Stimulated activated CD4-positive, alpha-beta T cell treated with anti-CD3 and anti-CD28 coated beads, Interleukin-15, amount 100 ng/mL, for 24 hours (primary cell): Measurements from ENCODE around the gene GORASP1.
A peak's percentile ranks its signal among the peaks of the same experiment; 100 is the strongest.

Source experiments
- DNase-seq: peaks from one replicate; pipeline ENCODE4 v3.0.0-alpha.2; 2020

The GORASP1 gene

DNA sequence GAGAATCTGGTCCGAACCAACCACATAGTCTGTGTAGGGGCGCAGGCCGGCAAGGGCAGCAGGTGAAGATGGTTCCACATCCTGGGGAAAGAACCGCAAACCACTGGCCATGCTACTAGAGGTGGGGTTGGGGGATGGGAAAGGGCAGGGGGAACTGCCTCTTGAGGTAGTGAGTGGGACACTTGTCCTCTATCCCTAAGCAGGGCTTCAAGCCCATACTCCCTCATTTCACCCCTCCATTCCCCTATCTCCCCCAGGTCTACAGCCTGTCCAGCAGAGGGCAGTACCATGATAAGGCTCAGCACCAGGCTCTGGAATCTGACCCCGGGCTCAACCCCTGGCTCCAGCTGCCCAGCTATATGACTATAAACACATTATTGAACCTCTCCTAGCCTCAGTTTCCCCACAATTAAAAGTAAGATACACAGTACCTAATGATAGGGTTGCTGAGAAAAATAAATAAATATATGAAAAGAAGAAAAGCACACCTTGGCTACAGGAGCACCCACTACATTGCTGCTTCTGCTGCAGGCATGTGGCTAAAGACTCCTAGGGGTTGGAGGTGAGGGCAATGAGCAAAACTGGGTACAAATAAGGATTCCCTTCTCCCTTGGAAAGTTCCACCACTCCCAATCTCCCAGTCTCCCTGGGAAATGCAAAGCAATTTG is 6.3 kb downstream of the GORASP1 start:
- DNase-seq: peak; percentile 56

DNA sequence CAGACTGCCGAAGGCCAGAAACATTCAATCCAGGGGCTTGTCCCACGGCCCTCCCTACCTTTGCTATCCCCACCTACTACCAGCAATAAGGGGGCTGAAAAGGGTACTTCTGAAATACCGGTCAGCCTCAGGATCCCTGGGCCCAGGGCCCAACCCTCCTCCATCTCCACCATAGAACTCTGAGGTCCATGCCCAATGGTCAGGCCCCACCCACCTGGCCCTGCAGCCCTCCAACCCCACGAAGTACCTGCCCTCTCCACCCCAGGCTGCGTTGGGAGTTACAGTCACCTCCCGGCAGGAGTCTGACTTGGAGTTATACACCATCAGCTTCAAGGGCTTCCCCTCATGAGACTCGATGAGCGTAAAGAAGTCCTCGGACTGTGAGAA is 6.9 kb downstream of the GORASP1 start:
- DNase-seq: no peak

- DNase-seq: no peak
Observed at GRCh38 chr3:39099738-39100499, 7.5 kb downstream of the GORASP1 start.

- DNase-seq: no peak
Observed at GRCh38 chr3:39099242-39099641, 8.2 kb downstream of the GORASP1 start.

DNA sequence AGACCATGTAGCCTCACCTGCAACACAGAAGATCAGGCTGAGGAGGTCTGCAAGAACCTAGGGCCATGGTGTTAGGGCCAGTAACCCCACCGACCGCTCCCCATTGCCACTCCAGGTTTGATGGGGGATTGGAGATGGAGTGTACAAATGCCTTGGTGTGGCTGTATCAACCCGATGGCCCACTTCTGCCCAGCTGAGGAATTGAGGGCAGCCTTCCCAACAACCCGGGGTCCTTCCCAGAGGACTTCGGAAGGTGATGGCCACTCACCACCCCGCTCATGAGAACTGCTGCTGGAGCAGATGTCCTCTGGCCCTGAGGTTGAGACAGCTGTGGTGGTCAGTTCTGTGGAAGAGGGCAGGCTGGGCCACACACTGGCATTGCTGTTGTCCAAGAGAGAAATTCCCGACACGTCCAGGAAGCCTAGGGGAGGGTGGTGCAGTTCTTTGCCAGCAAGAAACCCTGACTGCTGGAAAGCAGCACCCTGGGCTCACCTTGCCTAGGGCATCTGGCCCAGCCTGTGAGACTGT is 8.9 kb downstream of the GORASP1 start:
- no peak for DNase-seq

DNA sequence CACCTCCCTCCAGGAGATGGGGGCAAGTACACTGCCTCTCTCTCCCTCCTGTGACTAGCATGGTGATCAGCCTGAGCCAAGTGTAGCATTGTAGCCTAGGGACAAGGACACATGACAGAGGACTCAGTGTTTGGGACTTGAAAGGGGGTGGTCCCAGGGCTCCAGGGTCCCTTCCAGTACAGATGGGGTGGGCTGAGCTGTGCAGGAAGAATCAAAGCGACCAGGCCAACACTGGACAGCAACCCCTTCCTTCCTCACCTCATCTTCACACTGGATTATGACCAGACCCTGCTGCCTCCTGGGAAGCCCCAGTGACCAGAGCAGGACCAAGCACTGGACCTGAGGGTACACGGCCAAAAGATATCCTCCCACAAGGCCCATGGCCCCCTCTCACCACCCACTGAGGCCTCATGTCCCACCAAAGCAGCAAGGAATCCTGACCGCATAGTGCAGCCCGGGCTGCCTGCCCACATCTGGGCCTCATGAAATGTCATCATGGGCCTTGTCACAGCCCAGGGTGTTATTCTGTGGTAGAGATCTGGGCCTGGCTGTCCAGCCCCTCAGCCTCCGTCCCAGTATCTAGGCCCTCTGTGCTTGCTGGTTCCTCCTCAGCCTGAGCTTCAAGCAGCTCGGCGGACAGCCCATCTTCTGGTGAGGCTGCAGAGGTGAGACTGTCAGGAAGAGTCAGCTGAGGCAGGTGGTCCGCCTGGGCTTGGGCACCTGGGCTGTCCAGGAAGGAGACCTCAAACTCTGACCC is 9.5 kb downstream of the GORASP1 start:
- no peak for DNase-seq

DNA sequence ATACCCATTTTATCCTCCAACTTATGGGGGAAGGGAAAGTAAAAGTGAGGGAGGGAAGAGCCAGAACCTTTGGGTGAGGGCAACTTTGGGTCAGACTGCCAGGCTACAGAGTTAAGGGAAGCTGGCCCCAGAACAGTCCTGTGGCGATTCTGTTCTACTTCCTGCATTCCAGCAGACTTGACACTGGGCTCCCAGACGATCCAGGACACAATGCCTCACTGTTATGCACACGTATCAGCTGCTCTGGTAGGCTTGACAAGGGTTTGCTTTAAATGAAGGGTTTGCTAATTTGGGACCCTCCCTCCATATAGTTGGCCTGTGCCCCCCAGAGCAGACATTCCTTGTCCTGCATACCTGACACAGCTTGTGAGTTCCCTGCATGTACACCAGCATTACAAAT is 10.7 kb downstream of the GORASP1 start:
- no peak for DNase-seq

DNA sequence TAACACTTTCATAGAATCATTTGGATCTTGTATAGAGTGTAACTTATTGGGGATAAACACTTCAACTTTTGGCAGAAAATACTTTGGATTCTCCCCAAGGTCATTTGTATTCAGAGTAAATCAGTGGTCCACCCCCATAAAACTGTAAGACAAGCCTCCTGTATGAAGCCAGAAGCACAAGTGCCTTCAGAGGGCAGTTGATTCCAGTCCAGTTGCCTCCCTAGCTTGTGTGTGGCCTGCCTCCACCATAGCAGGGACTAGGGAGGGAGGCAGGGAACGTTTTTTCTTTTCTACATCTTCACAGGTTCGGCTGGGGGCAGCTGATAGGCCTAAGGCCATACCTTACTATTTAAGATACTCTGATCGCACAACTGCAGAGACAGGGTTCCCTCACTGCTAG is 11.6 kb downstream of the GORASP1 start:
- DNase-seq: no peak

GRCh38 chr3:39094851-39095677 is 12.4 kb downstream of the GORASP1 start:
- DNase-seq: no peak

DNA sequence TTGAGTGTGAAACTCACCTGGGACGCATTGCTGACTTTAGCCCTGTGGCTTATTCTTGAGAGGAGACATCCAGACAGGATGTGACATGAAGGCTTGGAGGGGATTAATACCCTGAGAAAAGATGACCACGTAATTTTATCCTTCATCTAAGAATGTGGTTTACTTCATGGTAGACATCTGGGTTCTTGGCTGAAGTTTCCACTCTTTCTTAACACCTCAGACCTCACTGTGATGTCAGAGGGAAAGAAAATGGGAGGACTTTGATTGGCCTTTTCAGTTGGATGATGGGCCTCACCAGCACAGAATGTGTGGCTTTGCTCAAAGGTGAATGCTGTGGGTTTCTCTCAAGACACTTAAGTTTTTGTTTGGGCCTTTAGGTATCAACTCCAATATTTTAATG is 16.5 kb downstream of the GORASP1 start:
- no peak for DNase-seq

DNA sequence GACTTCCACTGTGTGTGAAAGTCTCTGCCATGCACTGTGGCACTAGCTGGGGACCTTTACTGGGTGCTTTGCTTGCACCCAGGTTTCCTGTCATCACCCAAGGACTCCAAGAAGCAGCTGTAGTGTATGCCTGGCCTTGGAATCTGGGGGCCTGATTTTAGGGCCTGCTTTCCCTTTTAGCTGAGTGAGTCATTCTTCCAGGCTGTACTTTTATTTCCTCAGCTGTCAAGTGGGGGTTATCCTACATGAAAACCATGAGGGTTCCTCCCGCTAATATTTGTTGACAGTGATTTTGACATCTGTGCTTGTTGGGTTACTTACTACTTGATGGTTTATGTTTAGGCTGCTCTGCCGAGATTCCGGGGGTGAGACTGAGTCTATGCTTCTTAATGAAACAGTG is 18.5 kb downstream of the GORASP1 start:
- no peak for DNase-seq

GRCh38 chr3:39088456-39088855 is 19.0 kb downstream of the GORASP1 start:
- no peak for DNase-seq

GRCh38 chr3:39086144-39086543 is 21.3 kb downstream of the GORASP1 start:
- DNase-seq: no peak

- no peak for DNase-seq
Observed at GRCh38 chr3:39082666-39083313, 24.6 kb downstream of the GORASP1 start.

GRCh38 chr3:39080026-39080425 is 27.4 kb downstream of the GORASP1 start:
- DNase-seq: no peak

DNA sequence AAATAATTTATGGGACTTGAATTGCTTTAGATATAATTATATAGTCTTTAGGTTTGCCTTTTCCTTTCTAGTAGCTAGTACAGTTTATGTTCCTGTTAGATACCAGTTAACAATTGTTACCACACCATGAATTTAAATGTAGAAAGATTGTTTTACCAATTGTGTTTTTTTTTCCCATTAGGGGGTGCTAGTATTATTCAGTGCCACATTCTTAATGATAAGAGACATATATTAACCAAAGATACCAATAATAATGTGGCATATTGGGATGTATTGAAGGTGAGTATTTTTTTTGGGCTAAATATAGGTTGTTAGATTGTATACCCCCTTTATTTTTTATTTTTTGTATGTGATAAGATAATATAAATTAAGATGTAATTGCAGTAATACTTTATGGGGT is 27.9 kb downstream of the GORASP1 start:
- DNase-seq: no peak

GRCh38 chr3:39075910-39076309 is 31.5 kb downstream of the GORASP1 start:
- no peak for DNase-seq

DNA sequence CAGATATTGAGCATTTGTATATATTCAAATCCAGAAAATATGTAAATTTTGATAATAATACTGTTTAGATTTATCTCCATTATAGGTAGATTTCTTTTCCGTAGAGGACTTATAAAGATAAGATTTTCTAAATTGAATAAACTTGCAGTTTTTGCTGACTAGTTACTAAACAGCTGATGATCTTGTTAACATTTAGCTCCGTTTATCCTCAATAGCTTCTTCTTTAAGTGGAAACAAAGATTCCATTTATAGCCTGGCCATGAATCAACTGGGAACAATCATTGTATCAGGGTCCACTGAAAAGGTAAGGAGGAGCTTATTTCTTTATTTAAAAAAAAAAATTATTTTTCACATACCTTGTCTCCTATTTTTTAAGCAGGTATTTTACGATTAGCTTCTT is 38.9 kb downstream of the GORASP1 start:
- no peak for DNase-seq

- no peak for DNase-seq
Observed at GRCh38 chr3:39067286-39067685, 40.1 kb downstream of the GORASP1 start.

- DNase-seq: peak; percentile 31
Observed at GRCh38 chr3:39065197-39065596, 42.2 kb downstream of the GORASP1 start.

DNA sequence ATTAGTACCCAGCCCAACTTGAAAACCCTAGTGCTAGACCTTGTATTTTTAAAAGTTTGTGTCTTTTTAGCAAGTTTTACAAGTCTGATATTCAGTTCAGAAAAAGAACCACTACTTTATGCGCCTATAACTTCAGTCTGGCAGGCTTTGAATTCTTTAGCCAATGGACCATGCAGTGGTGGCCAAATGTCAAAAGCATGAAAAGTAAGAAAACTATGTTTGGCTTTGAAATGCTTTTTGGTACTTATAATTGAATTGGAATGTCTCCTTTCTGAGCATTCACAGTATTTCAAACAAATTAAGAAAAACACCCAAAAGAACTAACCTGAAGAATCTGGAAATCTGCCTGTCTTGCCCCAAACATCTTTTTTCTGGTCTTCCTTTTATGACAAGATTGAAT is 42.8 kb downstream of the GORASP1 start:
- no peak for DNase-seq

DNA sequence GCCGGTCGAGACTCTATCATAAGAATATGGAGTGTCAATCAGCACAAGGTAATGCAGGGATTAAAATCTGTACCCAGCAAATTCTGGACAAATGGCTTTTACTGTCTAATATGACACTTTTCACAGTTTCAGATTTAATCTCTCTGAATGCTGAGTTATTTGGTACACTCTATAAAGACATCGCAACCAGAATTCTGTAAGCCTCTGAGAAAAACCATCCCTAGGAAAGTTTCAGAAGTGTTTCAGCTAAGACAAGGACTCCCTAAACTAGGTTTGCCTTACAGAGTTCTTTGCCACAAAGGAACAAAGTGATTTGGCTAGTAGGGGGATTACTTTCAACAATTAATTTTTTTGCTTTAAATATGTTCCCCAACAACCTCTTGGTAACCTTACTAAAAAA is 44.3 kb downstream of the GORASP1 start:
- no peak for DNase-seq
